Esophagus squamous epithelium (tissue), 5 donors: ENCODE data around the gene KCNJ6. TPM values are rescaled to one million over a fixed set of nuclear protein-coding genes. Genes with fewer than 3 reads are reported as not detected.
"Not testable (repeated sequence)": the region's sequence is repeated elsewhere in the genome, so short reads cannot be mapped to it uniquely, and the experiment has no call there.

Experiments
- DNase-seq: peaks from one replicate; lab custom pipeline; 2025; lab: John Stamatoyannopoulos, UW
- H3K27ac ChIP-seq, 4 donors: fragments of 200-600 bp; sonication (generic); one replicate each; pipeline ENCODE4 v1.5.1; 2016 to 2019; ENCODE audit warnings: mild to moderate bottlenecking in 1 of 4
- H3K27me3 ChIP-seq, 4 donors: fragments of 200-600 bp; sonication (generic); 1 replicate in 3 of 4; 2 replicates in 1 of 4; pipeline versions ENCODE4 v1.5.1 to v1.6.0; 2017 to 2021; ENCODE audit warnings: antibody characterized with exemption in 1 of 4
- H3K36me3 ChIP-seq, 3 donors: fragments of 200-600 bp; sonication (generic); one replicate each; pipeline ENCODE4 v1.5.1; 2016 to 2019
- H3K4me1 ChIP-seq, 3 donors: fragments of 200-600 bp; sonication (generic); one replicate each; pipeline ENCODE4 v1.5.1; 2017 to 2019
- H3K4me3 ChIP-seq, 4 donors: fragments of 200-600 bp; sonication (generic); 1 replicate in 3 of 4; 2 replicates in 1 of 4; pipeline ENCODE4 v1.5.1; 2016 to 2019; ENCODE audit warnings: mild to moderate bottlenecking in 2 of 4, moderate library complexity in 1 of 4
- H3K9me3 ChIP-seq, 3 donors: fragments of 200-600 bp; sonication (generic); one replicate each; pipeline ENCODE4 v1.5.1; 2016 to 2019
- POLR2A ChIP-seq, 4 donors: fragments of 450-650 bp; IDR thresholded peaks; one replicate each; pipeline ENCODE4 v1.6.1; 2017; ENCODE audit warnings: antibody characterized with exemption in 4 of 4, mild to moderate bottlenecking in 4 of 4, moderate library complexity in 3 of 4
- WGBS, 2 donors: methylation state at CpG; one replicate each; pipeline ENCODE4 v1.1.5; 2018; 5-methylcytosine and 5-hydroxymethylcytosine counted together
- intact Hi-C: fragments of 100-400 bp; cut with DNase I; formaldehyde crosslinking; loops from one replicate; pipeline ENCODE4 v1.15.0; 2022
- total RNA-seq, 4 donors: library from RNA; depleted of rRNA; stranded (reverse); fragments of >200 nt; gene quantifications; one replicate each; pipeline ENCODE4 v1.1.0, GENCODE V29; 2016
- TF ChIP-seq, protein P1 (sequence below), 6 experiments: fragments of 450-650 bp in 4 of 6; fragments of 200-600 bp in 2 of 6; sonication (generic) in 2 of 6; IDR thresholded peaks; one replicate each; pipeline ENCODE4 v1.5.1; 2016 to 2019; ENCODE audit warnings: antibody characterized with exemption in 6 of 6, mild to moderate bottlenecking in 4 of 6, moderate library complexity in 4 of 6
- donor health status: DM: yes; HTN: yes; CAD: no.

Gene KCNJ6
- total RNA-seq, 4 donors from 2014 or later: not detected

DNA sequence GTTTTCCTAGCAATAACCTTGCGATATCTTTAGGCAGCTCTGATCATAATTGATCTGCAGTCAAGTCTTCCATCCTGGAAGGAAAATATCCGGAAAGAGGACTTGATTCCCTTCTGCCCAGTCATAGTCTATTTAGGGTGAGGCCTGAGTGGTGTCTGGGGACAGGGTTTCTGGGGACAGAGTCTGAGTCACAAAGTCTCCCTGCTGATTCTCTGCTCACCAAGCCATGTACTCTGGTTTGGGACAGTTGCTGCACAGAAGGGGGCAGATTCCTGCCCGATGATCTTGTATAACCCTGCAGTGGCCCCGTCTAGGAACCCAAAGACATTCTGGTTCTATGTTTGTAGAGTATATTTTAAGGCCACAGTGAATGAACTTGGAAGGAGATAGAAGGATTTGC is 178.8 kb downstream of the KCNJ6 start:
- WGBS, 2 donors: 54 to 84% methylated on average over 3 to 4 of the region's 4 CpGs
- intact Hi-C loops: no loop called here
- peaks cover 0 to 44% (median 0%) of the 10 kb centered on the region in 4 donors for H3K27me3 ChIP-seq
- no peak overlapping the region for H3K4me3 ChIP-seq
- H3K36me3 ChIP-seq: no peaks in the 10 kb centered on the region
- no peak for DNase-seq
- TF ChIP-seq POLR2A (IDR thresholded peaks at IDR 0.05): no peak
- TF ChIP-seq, protein P1, sequence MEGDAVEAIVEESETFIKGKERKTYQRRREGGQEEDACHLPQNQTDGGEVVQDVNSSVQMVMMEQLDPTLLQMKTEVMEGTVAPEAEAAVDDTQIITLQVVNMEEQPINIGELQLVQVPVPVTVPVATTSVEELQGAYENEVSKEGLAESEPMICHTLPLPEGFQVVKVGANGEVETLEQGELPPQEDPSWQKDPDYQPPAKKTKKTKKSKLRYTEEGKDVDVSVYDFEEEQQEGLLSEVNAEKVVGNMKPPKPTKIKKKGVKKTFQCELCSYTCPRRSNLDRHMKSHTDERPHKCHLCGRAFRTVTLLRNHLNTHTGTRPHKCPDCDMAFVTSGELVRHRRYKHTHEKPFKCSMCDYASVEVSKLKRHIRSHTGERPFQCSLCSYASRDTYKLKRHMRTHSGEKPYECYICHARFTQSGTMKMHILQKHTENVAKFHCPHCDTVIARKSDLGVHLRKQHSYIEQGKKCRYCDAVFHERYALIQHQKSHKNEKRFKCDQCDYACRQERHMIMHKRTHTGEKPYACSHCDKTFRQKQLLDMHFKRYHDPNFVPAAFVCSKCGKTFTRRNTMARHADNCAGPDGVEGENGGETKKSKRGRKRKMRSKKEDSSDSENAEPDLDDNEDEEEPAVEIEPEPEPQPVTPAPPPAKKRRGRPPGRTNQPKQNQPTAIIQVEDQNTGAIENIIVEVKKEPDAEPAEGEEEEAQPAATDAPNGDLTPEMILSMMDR (IDR thresholded peaks at IDR 0.05): no peak
- no peaks in the 10 kb centered on the region for H3K4me1 ChIP-seq
- H3K9me3 ChIP-seq: no peaks in the 10 kb centered on the region
- H3K27ac ChIP-seq: no peak overlapping the region

DNA sequence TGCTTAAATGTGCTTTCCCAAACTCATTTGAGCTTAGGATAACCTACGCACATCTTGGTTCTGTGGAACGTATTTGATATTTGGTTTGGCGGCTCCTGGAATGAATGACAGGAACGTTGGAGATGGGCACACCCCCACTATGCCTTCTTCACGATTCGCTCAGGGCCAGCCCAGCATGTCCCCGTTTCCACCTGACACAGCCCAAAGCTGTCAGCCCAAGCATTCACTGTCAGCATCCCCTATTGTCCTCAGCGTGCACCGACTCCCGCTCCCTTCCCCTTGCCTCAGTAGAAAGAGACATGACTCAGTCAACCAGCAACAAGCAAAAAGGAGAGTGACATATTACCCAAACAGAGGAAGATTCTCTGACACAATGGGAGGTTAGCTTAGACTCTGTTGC is 181.4 kb downstream of the KCNJ6 start:
- intact Hi-C loops: no loop called here
- H3K4me3 ChIP-seq: no peak overlapping the region

DNA sequence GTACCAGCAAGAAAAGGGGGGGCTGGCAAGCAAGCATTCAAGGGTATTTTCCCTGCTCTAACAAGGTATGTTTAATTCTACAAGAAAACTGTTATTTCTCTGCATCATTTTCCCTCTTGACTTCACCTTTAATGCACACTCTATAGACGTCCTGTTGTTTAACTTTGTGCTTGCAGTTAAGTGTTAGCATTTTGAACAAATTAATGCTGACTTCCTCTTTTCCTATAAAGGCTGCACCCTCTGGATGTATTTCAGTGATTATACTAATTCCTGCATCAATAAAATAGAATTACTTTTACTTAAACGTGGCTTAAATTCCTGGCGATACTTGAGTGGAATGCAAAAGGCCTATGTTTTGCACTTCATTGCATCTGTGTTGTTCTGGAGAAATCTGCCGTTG is 183.3 kb downstream of the KCNJ6 start:
- Histone ChIP-seq H3K4me3 (no peak overlapping the region), H3K4me1 (no peaks in the 10 kb centered on the region), H3K27me3 (peaks cover 0 to 74% (median 0%) of the 10 kb centered on the region in 4 donors), H3K36me3 (no peaks in the 10 kb centered on the region), H3K9me3 (no peaks in the 10 kb centered on the region), H3K27ac (no peak overlapping the region)
- 41 to 48% methylated on average over 4 of the region's 4 CpGs for WGBS, 2 donors
- TF ChIP-seq, protein P1 (IDR thresholded peaks at IDR 0.05): no peak
- TF ChIP-seq POLR2A (IDR thresholded peaks at IDR 0.05): no peak
- no peak for DNase-seq
- intact Hi-C loops: no loop called here

More for the DNA sequence above, 181.4 kb downstream of the KCNJ6 start:
- H3K4me1 ChIP-seq: no peaks in the 10 kb centered on the region
- DNase-seq: no peak
- no peaks in the 10 kb centered on the region for H3K9me3 ChIP-seq
- H3K36me3 ChIP-seq: no peaks in the 10 kb centered on the region
- H3K27me3 ChIP-seq: peaks cover 0 to 57% (median 0%) of the 10 kb centered on the region in 4 donors
- WGBS, 2 donors: 89 to 90% methylated on average over 10 of the region's 10 CpGs
- H3K27ac ChIP-seq: no peak overlapping the region
- TF ChIP-seq, protein P1 (IDR thresholded peaks at IDR 0.05): no peak
- TF ChIP-seq POLR2A (IDR thresholded peaks at IDR 0.05): no peak

DNA sequence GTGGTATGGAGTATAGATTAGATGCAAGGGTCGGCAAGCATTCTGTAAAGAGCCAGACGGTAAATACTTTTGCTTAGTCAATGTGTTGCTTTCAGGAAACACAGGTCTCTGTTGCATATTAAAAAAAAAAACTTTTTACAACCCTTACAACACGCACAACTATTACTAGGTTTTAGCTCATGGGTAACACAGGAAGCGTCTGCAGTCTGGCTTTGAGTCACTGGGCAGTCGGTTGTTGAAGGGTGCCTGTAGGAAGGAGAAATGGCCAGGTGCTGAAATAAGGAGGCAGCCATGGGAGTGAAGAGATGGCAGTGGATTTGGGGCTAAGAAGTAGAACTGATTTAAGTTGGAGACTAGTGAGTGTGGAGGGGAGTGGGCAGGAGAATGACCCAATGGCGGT is 192.1 kb downstream of the KCNJ6 start:
- no peak for DNase-seq
- peaks cover 0 to 32% (median 0%) of the 10 kb centered on the region in 4 donors for H3K27me3 ChIP-seq
- no peaks in the 10 kb centered on the region for H3K36me3 ChIP-seq
- TF ChIP-seq, protein P1 (IDR thresholded peaks at IDR 0.05): no peak
- no peak for TF ChIP-seq POLR2A (IDR thresholded peaks at IDR 0.05)
- H3K4me3 ChIP-seq: no peak overlapping the region
- H3K27ac ChIP-seq: no peak overlapping the region
- H3K9me3 ChIP-seq: no peaks in the 10 kb centered on the region
- intact Hi-C loops: no loop called here
- WGBS, 2 donors: 70% methylated on average over 6 of the region's 6 CpGs
- H3K4me1 ChIP-seq: no peaks in the 10 kb centered on the region

DNA sequence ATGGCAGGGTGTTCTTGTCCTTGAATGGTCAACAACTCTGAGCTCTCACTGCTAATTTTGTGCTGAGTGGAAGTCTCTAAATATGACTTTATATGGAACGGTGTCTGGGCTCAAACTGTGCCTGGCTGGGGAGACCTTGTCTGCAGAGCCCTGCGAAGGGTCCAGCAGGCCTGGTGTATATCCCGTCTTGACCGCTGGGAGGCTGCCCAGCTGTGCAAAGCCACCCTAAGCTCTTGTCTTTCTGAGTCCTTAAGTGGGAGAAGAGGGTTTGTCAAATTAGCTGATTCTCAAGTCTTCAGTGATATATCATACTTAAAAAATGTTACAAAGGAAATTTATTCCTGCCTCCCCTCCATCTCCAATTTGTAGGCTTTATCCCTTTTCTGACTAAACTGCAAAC is 198.7 kb downstream of the KCNJ6 start:
- 84 to 93% methylated on average over 3 to 4 of the region's 4 CpGs for WGBS, 2 donors
- intact Hi-C loops: loop anchor here (10.0 kb wide), 2 partner anchors 197 to 637 kb away; partner anchors contain the start of gene KCNJ6
- no peak for DNase-seq
- Histone ChIP-seq H3K9me3 (no peaks in the 10 kb centered on the region), H3K4me3 (no peak overlapping the region), H3K27me3 (peaks cover 0 to 22% (median 0%) of the 10 kb centered on the region in 4 donors), H3K36me3 (no peaks in the 10 kb centered on the region), H3K27ac (no peak overlapping the region), H3K4me1 (no peaks in the 10 kb centered on the region)
- TF ChIP-seq, protein P1 (IDR thresholded peaks at IDR 0.05): no peak
- TF ChIP-seq POLR2A (IDR thresholded peaks at IDR 0.05): no peak

DNA sequence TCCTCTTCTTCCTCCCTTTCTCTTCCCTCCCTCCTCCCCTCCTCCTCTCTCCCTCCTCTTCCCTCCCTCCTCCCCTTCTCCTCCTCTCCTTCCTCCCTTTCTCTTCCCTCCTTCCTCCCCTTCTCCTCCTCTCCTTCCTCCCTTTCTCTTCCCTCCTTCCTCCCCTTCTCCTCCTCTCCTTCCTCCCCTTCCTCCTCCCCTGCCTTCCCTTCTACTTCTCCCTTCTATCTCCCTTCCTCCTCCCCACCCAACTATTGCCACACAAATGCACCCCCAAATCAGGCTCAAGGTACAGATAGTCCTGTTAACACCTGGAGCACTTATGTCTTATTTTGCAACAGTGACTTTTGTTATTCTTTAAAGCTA is 203.7 kb downstream of the KCNJ6 start:
- not testable (repeated sequence) for H3K36me3 ChIP-seq, H3K27ac ChIP-seq, DNase-seq, H3K27me3 ChIP-seq, H3K4me1 ChIP-seq, H3K4me3 ChIP-seq, H3K9me3 ChIP-seq
- intact Hi-C loops: loop anchor here (5.0 to 10.0 kb wide), 3 partner anchors 202 to 642 kb away; partner anchors contain the start of gene KCNJ6
